GM18498 (cell line): ENCODE data around the gene TOMM40L.
A peak's percentile ranks its signal among the peaks of the same experiment; 100 is the strongest.
"Not testable (repeated sequence)": the region's sequence is repeated elsewhere in the genome, so short reads cannot be mapped to it uniquely, and the experiment has no call there.

Experiments used
- ATAC-seq: cut with Tn5 transposase; IDR thresholded peaks from one replicate; pipeline ENCODE4 v1.9.1; 2021; ENCODE audit warnings: mild to moderate bottlenecking, moderate library complexity; ENCODE audit not compliant: unreplicated experiment

Gene TOMM40L

GRCh38 chr1:161219078-161219892 is 6.6 kb upstream of the TOMM40L start:
- ATAC-seq: no peak

DNA sequence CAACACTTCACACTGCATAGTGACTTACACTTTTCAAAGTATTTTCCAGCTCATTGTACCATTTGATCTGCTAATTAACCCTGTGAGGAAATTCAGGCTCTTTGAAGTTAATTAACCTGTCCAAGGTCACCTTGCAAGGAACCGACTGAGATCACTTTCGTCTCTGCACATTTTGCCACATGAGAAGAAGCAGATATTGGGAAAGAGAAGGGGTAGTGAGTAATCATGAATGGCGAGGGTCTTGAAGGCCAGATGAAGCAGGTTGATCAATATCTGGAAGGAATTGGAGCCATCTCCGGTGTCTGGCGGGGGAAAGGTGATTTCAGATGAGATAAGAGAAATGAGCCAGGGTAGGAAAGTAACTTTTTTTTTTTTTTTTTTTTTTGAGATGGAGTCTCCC is 5.9 kb upstream of the TOMM40L start:
- ATAC-seq: no peak

DNA sequence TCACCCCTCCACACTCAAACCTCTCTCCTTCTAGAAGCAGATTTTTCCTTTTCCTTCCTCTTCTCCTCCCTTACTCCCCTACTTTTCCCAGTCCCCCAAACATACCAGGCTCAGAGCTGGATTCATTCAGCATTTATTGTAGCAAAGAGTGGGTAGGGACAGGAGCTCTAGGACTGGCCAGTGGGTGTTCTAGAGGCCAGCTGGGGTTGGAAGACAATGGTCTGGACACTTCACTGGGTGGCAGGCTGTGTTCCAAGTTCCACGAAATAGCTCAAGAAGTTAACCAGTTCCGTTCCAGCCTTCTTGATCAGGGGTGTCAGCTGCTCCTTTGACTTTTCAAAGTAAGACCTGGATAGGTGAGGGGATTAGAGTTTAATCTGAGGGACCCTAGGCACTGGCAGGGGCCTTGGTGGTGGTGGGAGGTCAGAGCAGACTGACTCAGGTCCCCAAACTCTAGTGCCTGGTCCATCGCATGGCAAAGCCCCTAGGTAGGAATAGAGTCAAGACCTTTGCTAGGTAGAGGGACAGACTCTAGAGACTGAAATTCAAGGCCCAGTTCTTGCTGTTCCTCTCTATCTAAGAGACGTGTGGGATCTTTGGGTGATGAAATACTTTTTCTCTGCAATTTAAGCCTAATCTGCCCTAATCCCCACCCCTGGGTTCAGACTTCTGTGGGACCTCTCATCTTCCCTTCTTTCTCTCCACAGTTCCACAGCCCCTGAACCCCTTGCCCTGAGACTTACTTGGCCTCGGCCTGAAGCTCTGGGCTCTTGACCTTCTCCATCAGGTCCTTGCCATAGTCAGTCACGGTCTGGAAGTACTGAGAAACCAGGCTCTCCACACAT is 3.5 kb upstream of the TOMM40L start:
- ATAC-seq: no peak

DNA sequence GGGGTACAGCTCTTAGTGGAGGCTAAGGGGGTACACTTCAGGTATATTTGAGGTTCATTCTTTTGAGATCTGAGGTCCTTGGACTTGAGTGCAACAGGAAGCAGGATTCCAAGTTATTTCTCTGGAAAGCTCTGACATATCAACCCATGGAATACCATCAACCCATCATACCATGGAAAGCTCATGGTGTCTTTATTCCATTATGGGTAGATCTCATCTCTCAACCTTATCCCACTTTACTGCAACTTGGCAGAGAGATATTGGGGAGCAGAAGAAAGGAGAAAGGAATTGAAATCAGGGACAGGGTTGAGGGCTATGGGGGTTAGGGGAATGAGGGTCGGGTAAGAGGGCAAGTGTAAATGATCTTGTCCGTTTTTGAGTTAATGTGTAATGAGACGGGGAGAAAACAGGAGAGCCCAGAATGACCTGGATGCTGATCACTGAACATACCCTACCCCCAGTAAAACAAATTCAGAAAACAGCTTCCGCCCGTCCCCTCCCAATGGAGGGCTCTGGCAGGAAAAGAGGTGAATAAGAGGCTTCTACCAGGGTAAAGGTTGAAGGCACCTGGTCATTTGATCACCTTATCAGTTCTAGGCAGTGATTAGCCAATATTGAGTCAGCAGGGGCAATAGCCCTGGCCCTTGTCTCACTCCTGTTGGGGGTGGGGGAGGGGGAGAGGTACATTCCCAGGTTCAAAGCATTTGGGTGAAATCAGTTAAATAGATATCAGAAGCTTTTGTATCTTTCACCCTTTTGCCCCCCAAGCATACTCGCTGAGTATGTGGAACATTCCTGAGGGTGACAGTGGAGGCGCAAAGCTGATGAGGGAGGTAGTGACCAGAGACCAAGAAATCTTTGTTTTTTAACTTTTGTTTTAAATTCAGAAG is 1.8 kb upstream of the TOMM40L start:
- ATAC-seq: no peak

DNA sequence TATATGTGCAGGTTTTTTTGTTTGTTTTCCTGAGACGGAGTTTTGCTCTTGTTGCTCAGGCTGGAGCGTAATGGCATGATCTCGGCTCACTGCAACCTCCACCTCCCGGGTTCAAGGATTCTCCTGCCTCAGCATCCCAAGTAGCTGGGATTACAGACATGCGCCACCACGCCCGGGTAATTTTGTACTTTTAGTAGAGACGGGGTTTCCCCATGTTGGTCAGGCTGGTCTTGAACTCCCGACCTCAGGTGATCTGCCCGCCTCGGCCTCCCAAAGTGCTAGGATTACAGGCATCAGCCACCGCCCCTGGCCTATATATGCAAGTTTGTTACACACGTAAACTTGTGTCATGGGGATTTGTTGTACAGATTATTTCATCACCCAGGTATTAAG is 1.2 kb upstream of the TOMM40L start:
- not testable (repeated sequence) for ATAC-seq

DNA sequence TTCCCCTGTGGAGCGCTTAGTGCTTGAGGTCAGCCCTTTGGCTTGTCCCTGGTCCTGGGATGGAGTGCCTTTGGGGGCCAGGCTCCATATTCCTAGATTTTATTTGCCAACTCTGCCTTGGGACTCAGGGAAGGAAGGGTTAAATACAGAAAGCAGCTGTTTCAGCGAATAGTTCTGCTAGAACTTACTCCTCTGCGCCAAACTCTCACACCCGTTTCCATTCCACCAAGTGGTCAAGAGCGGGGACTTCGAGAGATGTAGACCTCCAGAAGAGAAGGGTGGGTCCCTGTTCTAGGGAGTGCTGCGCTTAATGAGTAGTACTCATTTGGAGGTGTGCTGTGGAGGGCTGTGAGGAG is 704 bp upstream of the TOMM40L start:
- ATAC-seq: no peak

GRCh38 chr1:161226320-161226711 is 456 bp downstream of the TOMM40L start:
- no peak for ATAC-seq

- no peak for ATAC-seq
These were observed 899 bp downstream of the TOMM40L start for GRCh38 chr1:161226759-161227158.

GRCh38 chr1:161227196-161227871 is 1.5 kb downstream of the TOMM40L start:
- peak; percentile 38 for ATAC-seq

DNA sequence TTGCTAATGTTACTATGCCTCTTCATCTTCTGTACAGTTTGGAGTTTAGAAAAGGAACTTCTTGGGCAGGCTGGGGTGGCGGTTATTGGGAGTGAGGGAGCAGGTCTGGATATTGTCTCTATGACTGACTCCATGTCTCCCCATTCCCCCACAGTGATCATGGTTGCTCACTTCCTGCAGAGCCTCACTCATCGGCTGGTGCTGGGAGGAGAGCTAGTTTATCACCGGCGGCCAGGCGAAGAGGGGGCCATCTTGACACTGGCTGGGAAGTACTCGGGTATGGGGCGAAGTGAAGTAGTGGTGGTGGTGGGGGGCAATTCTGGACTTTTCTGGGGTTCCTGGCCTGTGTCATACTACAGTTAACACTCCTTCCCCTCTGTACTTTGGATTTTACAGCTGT is 2.2 kb downstream of the TOMM40L start:
- no peak for ATAC-seq

GRCh38 chr1:161229896-161230295 is 4.0 kb downstream of the TOMM40L start:
- no peak for ATAC-seq

- ATAC-seq: no peak
These were observed 4.9 kb downstream of the TOMM40L start for GRCh38 chr1:161230762-161231161.

DNA sequence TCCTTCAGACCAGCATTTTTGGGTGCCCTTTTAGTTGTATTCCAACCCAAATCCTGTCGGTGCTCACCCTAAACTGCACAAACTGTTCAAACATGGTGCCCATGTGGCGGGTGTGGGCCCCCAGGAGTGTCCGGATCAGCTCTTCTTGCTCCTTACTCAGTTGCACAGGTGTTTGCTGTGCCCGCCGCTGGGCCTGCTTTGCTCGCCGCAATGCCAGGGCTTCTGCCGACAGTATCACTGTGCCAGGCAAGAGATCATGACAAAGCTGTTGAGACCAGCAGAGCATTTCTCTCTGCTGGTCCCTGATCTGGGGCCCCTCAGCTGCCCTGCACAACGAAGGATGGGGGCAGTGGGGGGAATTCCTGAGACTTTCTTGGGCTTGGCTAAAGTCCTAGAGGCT is 7.2 kb downstream of the TOMM40L start:
- no peak for ATAC-seq

- no peak for ATAC-seq
These were observed 10.3 kb downstream of the TOMM40L start for GRCh38 chr1:161235957-161236775.

DNA sequence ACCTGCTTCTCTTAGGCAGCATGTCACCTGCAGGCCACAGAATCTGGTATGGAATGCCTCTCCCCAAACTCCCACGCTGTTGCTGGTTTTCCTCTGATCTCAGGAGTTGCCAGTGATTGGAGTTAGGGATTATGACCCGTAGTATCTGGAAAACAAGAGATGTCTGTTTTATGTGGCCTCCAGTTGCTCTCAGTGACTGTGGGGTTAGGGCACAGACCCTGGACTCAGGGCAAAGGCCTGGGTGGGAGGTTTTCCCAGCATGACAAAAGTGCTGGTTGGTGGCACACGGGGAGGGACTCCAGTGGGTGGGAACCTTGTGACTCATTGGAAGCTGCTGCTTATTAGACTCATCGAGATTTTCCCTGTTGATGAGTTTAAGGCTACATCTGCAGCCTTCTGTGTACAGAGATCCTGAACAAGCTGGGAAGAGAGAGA is 12.2 kb downstream of the TOMM40L start, which contains the start of gene NR1I3:
Gene NR1I3 (minus strand): TSS at position 165 of the 435 bp plus-strand sequence. CDS start 1,638 bp downstream, outside the sequence.
- ATAC-seq: no peak

DNA sequence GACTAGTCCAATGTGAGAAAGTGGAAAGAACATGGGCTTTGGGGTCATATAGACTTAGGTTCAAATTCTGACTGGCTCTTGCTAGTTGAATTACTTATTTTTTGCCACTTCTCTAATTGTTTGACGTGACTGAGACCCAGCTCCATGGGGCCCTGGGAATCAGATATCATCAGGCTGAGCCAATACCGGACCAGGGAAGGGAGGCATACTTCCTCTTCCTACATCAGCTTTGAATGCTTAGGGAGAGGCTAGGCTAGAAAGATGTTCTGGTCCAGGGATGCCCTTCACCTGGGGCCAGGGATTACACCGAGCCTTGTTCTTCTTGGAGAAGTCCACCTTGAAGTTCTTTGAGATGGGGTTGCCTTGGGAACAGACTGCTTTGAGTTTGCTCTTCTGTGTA is 15.8 kb downstream of the TOMM40L start:
- no peak for ATAC-seq

GRCh38 chr1:161242313-161242712 is 16.5 kb downstream of the TOMM40L start:
- no peak for ATAC-seq

GRCh38 chr1:161244888-161245287 is 19.0 kb downstream of the TOMM40L start:
- no peak for ATAC-seq

- not testable (repeated sequence) for ATAC-seq
These were observed 24.2 kb downstream of the TOMM40L start for GRCh38 chr1:161250100-161250499.

DNA sequence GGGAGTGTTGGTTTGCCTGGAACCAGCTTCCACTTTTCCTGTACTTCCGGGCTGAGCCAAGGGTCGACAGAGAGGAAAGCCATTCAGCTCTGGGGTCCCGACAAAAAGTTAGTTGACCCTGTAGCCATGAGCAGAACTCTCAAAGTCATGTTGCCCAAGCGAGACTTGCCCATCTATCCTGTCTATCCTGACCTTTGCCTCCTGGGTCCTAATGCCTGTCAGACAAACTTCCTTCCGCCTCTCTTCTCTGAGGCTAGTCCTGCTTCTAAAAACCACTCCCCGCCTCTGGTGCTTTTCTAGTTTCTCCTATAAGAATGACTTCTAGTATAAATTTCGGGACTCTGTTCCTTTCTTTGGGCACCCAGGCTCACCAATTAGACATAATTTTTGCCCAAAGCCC is 25.0 kb downstream of the TOMM40L start:
- ATAC-seq: no peak
